Pancreas (tissue), 10 donors: ENCODE measurements around the gene GPR161. TPM values are rescaled to one million over a fixed set of nuclear protein-coding genes. Genes with fewer than 3 reads are reported as not detected.

Experiments used
- ATAC-seq, 4 donors: fragments of 200-7000 bp; cut with Tn5 transposase; one replicate each; pipeline versions ENCODE4 v1.8.0 to v1.9.1; 2020; ENCODE audit warnings: mild to moderate bottlenecking in 4 of 4, moderate library complexity in 4 of 4
- DNase-seq, 6 donors: peaks; one replicate each; pipeline ENCODE4 v3.0.0-alpha.2; 2020
- FAIRE-seq: peaks from 2 replicates; lab custom pipeline; 2012; peaks lifted over from hg19 to GRCh38; lab: Jason Lieb, UNC
- H3K27ac ChIP-seq, 4 donors: fragments of 200-600 bp; sonication (generic); 1 replicate in 3 of 4; 2 replicates in 1 of 4; pipeline versions ENCODE4 v1.5.0 to v1.8.0; 2020
- H3K27me3 ChIP-seq, 4 donors: fragments of 200-600 bp; one replicate each; pipeline ENCODE4 v1.8.0; 2021
- H3K36me3 ChIP-seq, 3 donors: fragments of 200-600 bp; sonication (generic) in 1 of 3; one replicate each; pipeline versions ENCODE4 v1.5.0 to v1.8.0; 2020 to 2021
- H3K4me1 ChIP-seq, 3 donors: fragments of 200-600 bp; one replicate each; pipeline ENCODE4 v1.8.0; 2021
- H3K4me3 ChIP-seq, 4 donors: fragments of 200-600 bp; sonication (generic) in 2 of 4; one replicate each; pipeline versions ENCODE4 v1.5.0 to v1.8.0; 2020 to 2021
- H3K9me3 ChIP-seq, 4 donors: fragments of 200-600 bp; one replicate each; pipeline ENCODE4 v1.8.0; 2021
- CTCF ChIP-seq, 4 donors: fragments of 200-600 bp; sonication (generic) in 3 of 4; IDR thresholded peaks; one replicate each; pipeline versions ENCODE4 v1.5.0 to v1.8.0; 2021; ENCODE audit warnings: antibody characterized with exemption in 4 of 4
- WGBS, 2 donors: extraction: QIAGEN DNeasy Blood & Tissue Kit; methylation state at CpG; one replicate each; pipeline ENCODE4 v1.1.7; 2013; 5-methylcytosine and 5-hydroxymethylcytosine counted together
- intact Hi-C, 3 donors: fragments of 100-400 bp; cut with DNase I; formaldehyde crosslinking; loops; one replicate each; pipeline versions ENCODE4 v1.11.1 to v1.14.2; 2022
- polyA plus RNA-seq, 2 donors: library from polyadenylated mRNA; stranded (reverse); fragments of 200-250 nt; gene quantifications; one replicate each; pipeline ENCODE4 v1.2.3, GENCODE V29; 2013
- total RNA-seq, 6 donors: library from RNA; stranded (reverse); fragmentation: NEBNext Ultra II Directional in 4 of 6; extraction: Animal tissue kit (Norgen Biotek cat#: 25700) in 4 of 6; gene quantifications; one replicate each; pipeline versions ENCODE4 v1.2.1 to v1.2.4, GENCODE V29; 2021 to 2023
- donor health status: healthy with polysubstance abuse.
- donor health status: DM: no; HTN: no; CAD: no; lungs with moderate emphysema.
- donor health status: DM: no; HTN: no; CAD: no.
- donor health status: control.
- donor health status: control.
- donor health status: Bipolar disorder and iron deficiency.
- donor health status: DM: yes; HTN: yes; CAD: no.
- donor health status: DM: no; HTN: no; CAD: no.
- donor health status: DM: no; HTN: no; CAD: no.
- donor health status: DM: yes; HTN: yes; CAD: no.

Gene GPR161
- total and polyA plus RNA-seq, 8 donors = 2.5 to 9.7 (median 9.0) TPM

GRCh38 chr1:168085401-168085872 lies 51.3 kb downstream of the GPR161 start:
- no peak for TF ChIP-seq CTCF (IDR thresholded peaks at IDR 0.05)
- H3K9me3 ChIP-seq = no peaks in the 10 kb centered on the region
- peak in 5 of 6 donors; percentile 31 to 81 (median 54) for DNase-seq
- intact Hi-C loops = no loop called here
- H3K27me3 ChIP-seq = no peaks in the 10 kb centered on the region
- no peak for FAIRE-seq
- ATAC-seq = peak; percentile 54 to 75 (median 61)
- WGBS, 2 donors = 35% methylated on average over 16 of the region's 16 CpGs
- peaks cover 5 to 14% (median 9%) of the 10 kb centered on the region in 3 donors for H3K4me1 ChIP-seq
- H3K4me3 ChIP-seq = no peak overlapping the region
- no peak overlapping the region for H3K27ac ChIP-seq
- H3K36me3 ChIP-seq = no peaks in the 10 kb centered on the region

- ATAC-seq = peak; percentile 51 to 69 (median 63)
- DNase-seq = peak; percentile 41 to 85 (median 62)
- peak; percentile 54 to 81 (median 66) for TF ChIP-seq CTCF (IDR thresholded peaks at IDR 0.05)
- H3K36me3 ChIP-seq = no peaks in the 10 kb centered on the region
- WGBS, 2 donors = 42 to 46% methylated on average over 13 of the region's 13 CpGs
- H3K4me1 ChIP-seq = peaks cover 5 to 14% (median 9%) of the 10 kb centered on the region in 3 donors
- no peaks in the 10 kb centered on the region for H3K27me3 ChIP-seq
- intact Hi-C loops = no loop called here
- no peaks in the 10 kb centered on the region for H3K9me3 ChIP-seq
- no peak overlapping the region for H3K4me3 ChIP-seq
- no peak for FAIRE-seq
- peak overlapping the region in 1 of 4 donors; percentile 22 for H3K27ac ChIP-seq
Observed at GRCh38 chr1:168084396-168085231, 52.1 kb downstream of the GPR161 start.

GRCh38 chr1:168083456-168084325 lies 53.0 kb downstream of the GPR161 start:
- WGBS, 2 donors = 72 to 74% methylated on average over 7 of the region's 7 CpGs
- H3K27me3 ChIP-seq = no peaks in the 10 kb centered on the region
- no peak for FAIRE-seq
- intact Hi-C loops = no loop called here
- no peaks in the 10 kb centered on the region for H3K36me3 ChIP-seq
- H3K9me3 ChIP-seq = no peaks in the 10 kb centered on the region
- TF ChIP-seq CTCF (IDR thresholded peaks at IDR 0.05) = no peak
- H3K27ac ChIP-seq = no peak overlapping the region
- ATAC-seq = no peak
- peaks cover 5 to 14% (median 9%) of the 10 kb centered on the region in 3 donors for H3K4me1 ChIP-seq
- H3K4me3 ChIP-seq = no peak overlapping the region
- DNase-seq = no peak

- Histone ChIP-seq H3K36me3 (peaks cover 0 to 6% (median 0%) of the 10 kb centered on the region in 3 donors), H3K4me3 (no peak overlapping the region), H3K4me1 (peaks cover 5 to 14% (median 9%) of the 10 kb centered on the region in 3 donors), H3K27me3 (no peaks in the 10 kb centered on the region), H3K9me3 (no peaks in the 10 kb centered on the region), H3K27ac (peak overlapping the region in 2 of 4 donors; percentile 9 to 23)
- DNase-seq (peak; percentile 59 to 81 (median 79)), ATAC-seq (peak; percentile 67 to 90 (median 85)), FAIRE-seq (no peak)
- intact Hi-C loops = no loop called here
- peak; percentile 74 to 88 (median 78) for TF ChIP-seq CTCF (IDR thresholded peaks at IDR 0.05)
- 45 to 46% methylated on average over 8 of the region's 8 CpGs for WGBS, 2 donors
Observed at GRCh38 chr1:168082008-168082876, 54.5 kb downstream of the GPR161 start.
